ENCODE measurements around the gene NRP1.

The NRP1 gene

DNA sequence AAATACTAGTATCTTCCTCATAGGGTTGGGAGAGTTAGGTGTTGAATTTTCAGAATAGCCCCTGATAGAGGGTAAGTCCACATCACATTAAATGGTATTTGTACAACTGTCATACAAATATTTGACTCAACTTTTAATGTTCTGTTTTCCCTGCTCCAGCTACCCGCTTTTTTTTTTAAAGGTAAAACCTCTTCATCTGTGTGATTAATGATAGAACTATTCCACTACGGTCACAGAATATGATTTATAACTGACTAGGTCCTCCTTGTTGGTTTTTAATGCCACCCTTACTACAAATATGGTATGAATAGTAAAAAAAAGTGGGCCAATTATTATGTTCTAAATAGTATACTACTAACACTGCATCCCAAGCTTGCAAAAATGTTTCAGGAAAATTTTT is 15.6 kb upstream of the NRP1 start:
- no peak for DNase-seq (ENCODE audit: low spot score)
- Histone ChIP-seq H3K27ac (no peak overlapping the region), H3K4me3 (no peak overlapping the region)
- TF ChIP-seq, protein P1, sequence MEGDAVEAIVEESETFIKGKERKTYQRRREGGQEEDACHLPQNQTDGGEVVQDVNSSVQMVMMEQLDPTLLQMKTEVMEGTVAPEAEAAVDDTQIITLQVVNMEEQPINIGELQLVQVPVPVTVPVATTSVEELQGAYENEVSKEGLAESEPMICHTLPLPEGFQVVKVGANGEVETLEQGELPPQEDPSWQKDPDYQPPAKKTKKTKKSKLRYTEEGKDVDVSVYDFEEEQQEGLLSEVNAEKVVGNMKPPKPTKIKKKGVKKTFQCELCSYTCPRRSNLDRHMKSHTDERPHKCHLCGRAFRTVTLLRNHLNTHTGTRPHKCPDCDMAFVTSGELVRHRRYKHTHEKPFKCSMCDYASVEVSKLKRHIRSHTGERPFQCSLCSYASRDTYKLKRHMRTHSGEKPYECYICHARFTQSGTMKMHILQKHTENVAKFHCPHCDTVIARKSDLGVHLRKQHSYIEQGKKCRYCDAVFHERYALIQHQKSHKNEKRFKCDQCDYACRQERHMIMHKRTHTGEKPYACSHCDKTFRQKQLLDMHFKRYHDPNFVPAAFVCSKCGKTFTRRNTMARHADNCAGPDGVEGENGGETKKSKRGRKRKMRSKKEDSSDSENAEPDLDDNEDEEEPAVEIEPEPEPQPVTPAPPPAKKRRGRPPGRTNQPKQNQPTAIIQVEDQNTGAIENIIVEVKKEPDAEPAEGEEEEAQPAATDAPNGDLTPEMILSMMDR (IDR thresholded peaks at IDR 0.05): no peak

DNA sequence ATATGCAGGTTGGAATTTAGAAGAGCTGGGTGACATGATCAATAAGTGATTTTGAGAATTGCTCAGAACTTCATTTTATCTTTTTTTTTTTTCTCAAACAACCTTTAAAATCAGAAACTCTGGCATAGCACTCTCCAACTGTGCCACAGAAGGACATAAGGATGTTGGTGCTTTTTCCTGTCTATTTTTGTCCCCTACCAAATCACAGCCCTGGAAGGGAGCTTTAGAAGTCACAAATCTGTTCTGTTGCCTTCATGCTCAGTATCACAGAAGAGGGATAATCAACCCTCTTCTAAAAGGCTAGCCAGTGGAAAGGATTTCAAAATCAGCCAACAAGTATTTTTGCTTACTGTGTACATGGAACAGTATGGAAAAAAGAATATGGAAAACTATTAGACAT is 14.8 kb upstream of the NRP1 start:
- TF ChIP-seq, protein P1 (IDR thresholded peaks at IDR 0.05): no peak
- DNase-seq (ENCODE audit: low spot score): no peak
- H3K4me3 ChIP-seq: no peak overlapping the region
- H3K27ac ChIP-seq: no peak overlapping the region

DNA sequence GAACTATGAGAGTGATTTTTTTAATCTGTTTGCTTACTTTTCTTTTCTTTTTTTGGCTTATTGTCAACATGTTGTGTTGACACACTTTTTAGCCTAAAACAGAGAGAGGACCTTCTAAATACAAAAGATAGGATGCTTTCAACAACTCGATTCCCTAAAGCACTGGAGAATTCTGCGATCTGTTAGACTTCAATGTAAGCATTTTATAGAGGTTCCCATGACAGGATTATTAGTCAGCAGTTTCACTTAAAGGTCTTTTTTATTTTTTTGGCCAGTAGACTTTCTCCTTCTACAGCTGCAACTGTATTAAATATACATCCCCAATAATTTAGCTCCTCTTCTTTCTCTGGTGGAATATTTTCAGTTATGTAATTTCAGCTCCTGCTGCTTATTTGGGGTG is 12.7 kb upstream of the NRP1 start:
- DNase-seq (ENCODE audit: low spot score): no peak
- TF ChIP-seq, protein P1 (IDR thresholded peaks at IDR 0.05): no peak

DNA sequence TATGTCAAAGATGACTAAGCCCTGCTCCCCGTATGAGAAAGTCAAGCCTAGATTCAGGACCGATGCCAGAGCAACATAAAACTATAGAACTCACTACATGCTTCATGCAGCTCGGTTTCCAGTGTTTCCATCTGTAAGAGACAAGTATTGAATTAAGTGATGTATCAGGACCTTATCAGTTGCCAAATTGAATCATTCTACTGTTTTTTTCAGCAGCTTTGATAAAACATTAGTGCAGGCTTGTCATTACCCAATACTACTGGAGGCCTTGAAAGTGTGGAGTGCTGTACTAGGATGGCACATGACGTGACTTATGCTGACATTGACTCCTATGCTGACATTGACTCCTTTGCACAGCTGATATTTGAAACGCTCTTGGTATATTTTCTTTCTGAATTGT is 10.8 kb upstream of the NRP1 start:
- Histone ChIP-seq H3K27ac (no peak overlapping the region), H3K4me3 (no peak overlapping the region)
- DNase-seq (ENCODE audit: low spot score): no peak
- TF ChIP-seq, protein P1 (IDR thresholded peaks at IDR 0.05): no peak

More for the DNA sequence above, 12.7 kb upstream of the NRP1 start:
- H3K27ac ChIP-seq: no peak overlapping the region
- no peak overlapping the region for H3K4me3 ChIP-seq

DNA sequence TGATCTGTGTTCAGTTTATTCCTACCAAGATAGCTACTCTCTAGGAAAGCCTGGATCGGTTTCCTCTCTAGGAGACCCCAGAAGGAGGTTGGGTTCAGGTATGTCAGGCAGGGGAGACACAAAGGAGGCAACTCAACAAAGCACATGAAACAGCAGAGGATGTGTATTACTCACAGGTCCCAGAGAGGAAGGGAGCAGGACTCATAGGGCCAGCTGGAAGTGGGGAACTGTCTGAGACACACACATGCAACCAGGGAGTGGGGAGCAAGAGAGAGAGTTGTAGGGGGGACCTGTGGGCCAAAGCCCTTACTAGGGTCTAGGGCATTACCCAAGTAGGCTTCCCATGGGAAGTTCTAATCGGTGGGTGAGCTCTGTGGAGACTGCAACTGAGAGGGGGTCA is 10.2 kb upstream of the NRP1 start:
- H3K27ac ChIP-seq: no peak overlapping the region
- TF ChIP-seq, protein P1 (IDR thresholded peaks at IDR 0.05): no peak
- DNase-seq (ENCODE audit: low spot score): no peak
- H3K4me3 ChIP-seq: no peak overlapping the region

DNA sequence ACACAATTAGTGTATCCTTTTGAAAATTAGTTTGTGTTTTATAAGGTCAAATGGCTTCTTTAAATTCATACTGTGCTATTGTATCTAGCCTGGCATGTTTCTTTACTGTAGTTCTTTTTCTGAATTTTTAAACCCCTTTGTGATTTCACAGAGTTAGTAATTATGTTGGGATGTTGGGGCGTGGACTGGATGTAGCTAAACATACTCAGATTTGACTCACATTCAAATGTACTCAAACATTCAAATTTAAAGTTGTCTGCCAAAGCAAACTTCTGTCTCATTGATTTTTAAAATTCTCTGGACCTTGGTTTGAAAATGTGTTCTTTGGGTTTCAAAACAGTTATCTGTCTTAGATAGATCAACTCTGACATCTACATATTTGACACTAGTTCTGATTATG is 7.2 kb upstream of the NRP1 start:
- no peak for DNase-seq (ENCODE audit: low spot score)
- H3K4me3 ChIP-seq: peak overlapping the region; percentile 4
- TF ChIP-seq, protein P1 (IDR thresholded peaks at IDR 0.05): no peak
- no peak overlapping the region for H3K27ac ChIP-seq

DNA sequence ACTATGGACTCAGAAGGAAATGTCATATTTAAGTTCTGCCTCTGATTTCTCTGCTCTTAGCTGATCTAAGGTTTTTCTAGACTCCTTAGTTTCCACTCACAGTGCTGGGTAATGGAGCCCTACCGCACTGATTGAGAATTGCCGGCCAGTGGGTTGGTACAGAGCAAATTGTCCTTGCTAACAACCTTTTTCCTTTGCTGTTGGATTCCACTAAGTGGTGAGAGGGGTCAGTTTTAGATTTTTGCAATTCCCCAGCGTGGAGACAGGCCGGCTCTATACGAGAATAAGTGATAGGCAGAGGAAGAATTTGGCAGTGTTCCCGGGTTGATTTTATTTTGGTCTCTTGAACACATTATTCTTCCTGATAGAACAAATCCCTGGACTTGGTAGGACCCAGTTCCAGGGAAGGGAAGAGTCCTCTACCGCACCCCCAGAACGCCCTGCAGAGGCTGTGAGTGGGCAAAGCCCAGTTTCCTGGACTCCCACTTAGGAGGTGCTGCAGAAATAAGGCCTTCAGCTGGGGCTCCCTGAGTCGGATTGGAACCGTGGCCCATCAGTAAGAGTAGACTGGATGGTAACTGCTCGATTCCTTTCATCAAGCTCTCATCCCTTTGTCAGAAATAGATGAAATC is 3.0 kb upstream of the NRP1 start:
- Histone ChIP-seq H3K27ac (peak overlapping the region; percentile 90 to 93), H3K4me3 (peak overlapping the region; percentile 77)
- TF ChIP-seq, protein P1 (IDR thresholded peaks at IDR 0.05): no peak
- DNase-seq (ENCODE audit: low spot score): no peak
